DND-41 (cell line): ENCODE results near the gene IFNAR1.

ENCODE experiments used
- ATAC-seq: fragments of 200-7000 bp; cut with Tn5 transposase; 3 replicates; pipeline ENCODE4 v1.9.1; 2021; ENCODE audit warnings: low read depth; ENCODE audit not compliant: insufficient read depth
- DNase-seq: peaks from one replicate; pipeline ENCODE4 v3.0.0-alpha.2; 2020
- H2AFZ ChIP-seq: 2 replicates; pipeline ENCODE4 v1.6.0; 2012; ENCODE audit warnings: low read depth, low read length
- H3K27ac ChIP-seq: 2 replicates; pipeline ENCODE4 v1.5.1; 2012; ENCODE audit warnings: low read length, inconsistent platforms
- H3K27me3 ChIP-seq: fragments of 200-600 bp; sonication (generic); 2 replicates; pipeline ENCODE4 v1.6.0; 2012; ENCODE audit warnings: low read length, mild to moderate bottlenecking, inconsistent platforms; ENCODE audit not compliant: insufficient read depth, poor library complexity
- H3K36me3 ChIP-seq: 2 replicates; pipeline ENCODE4 v1.5.1; 2012; ENCODE audit warnings: low read length, inconsistent platforms; ENCODE audit not compliant: insufficient read depth
- H3K4me1 ChIP-seq: 2 replicates; pipeline ENCODE4 v1.5.1; 2012; ENCODE audit warnings: mild to moderate bottlenecking, low read length; ENCODE audit not compliant: insufficient read depth
- H3K4me2 ChIP-seq: 2 replicates; pipeline ENCODE4 v1.6.0; 2012; ENCODE audit warnings: mild to moderate bottlenecking, moderate library complexity, low read length, inconsistent platforms; ENCODE audit not compliant: insufficient read depth
- H3K4me3 ChIP-seq, 2 experiments: fragments of 200-600 bp in 1 of 2; shearing (Covaris generic) in 1 of 2; 2 replicates each; pipeline ENCODE4 v1.5.1; 2012 to 2016; ENCODE audit warnings: inconsistent platforms in 2 of 2, low read length in 2 of 2, mild to moderate bottlenecking in 2 of 2, low read depth in 1 of 2, moderate library complexity in 1 of 2
- H3K79me2 ChIP-seq: 2 replicates; pipeline ENCODE4 v1.6.0; 2012; ENCODE audit warnings: low read length, inconsistent platforms; ENCODE audit not compliant: insufficient read depth
- H3K9ac ChIP-seq: 2 replicates; pipeline ENCODE4 v1.6.0; 2012; ENCODE audit warnings: low read depth, mild to moderate bottlenecking, inconsistent platforms, low read length, moderate library complexity
- H3K9me3 ChIP-seq: 2 replicates; pipeline ENCODE4 v1.5.1; 2012; ENCODE audit warnings: low read length, moderate library complexity, mild to moderate bottlenecking, inconsistent platforms; ENCODE audit not compliant: insufficient read depth, severe bottlenecking
- H4K20me1 ChIP-seq: 2 replicates; pipeline ENCODE4 v1.6.0; 2012; ENCODE audit warnings: low read length; ENCODE audit not compliant: insufficient read depth
- CTCF ChIP-seq: IDR thresholded peaks from 2 replicates; pipeline ENCODE4 v1.5.1; 2012; ENCODE audit warnings: borderline replicate concordance, low read length, moderate library complexity, mild to moderate bottlenecking; ENCODE audit not compliant: poor library complexity, severe bottlenecking; ENCODE audit errors: extremely low read depth
- EZH2 ChIP-seq: IDR thresholded peaks from 3 replicates; pipeline ENCODE4 v1.6.1; 2012; ENCODE audit warnings: borderline replicate concordance, low read depth, mild to moderate bottlenecking, moderate library complexity, low read length, inconsistent platforms; ENCODE audit not compliant: severe bottlenecking

Gene IFNAR1

GRCh38 chr21:33299181-33299752 lies 25.5 kb upstream of the IFNAR1 start:
- no peak overlapping the region for H3K4me2 ChIP-seq
- H3K27ac ChIP-seq, result peak overlapping the region; percentile 19

GRCh38 chr21:33300701-33301631 lies 23.8 kb upstream of the IFNAR1 start:
- Histone ChIP-seq H4K20me1 (no peaks in the 10 kb centered on the region), H3K27ac (peak overlapping the region; percentile 87), H3K4me2 (peak overlapping the region; percentile 36), H3K36me3 (peaks cover 6% of the 10 kb centered on the region; the same call in 1 of the 2 replicates), H3K4me3 (0 out of 4 replicates have a peak overlapping the region, but pooled peaks of 1 of the 2 experiments have one; percentile 2), H3K27me3 (no peaks in the 10 kb centered on the region), H3K79me2 (no peaks in the 10 kb centered on the region), H3K9me3 (no peaks in the 10 kb centered on the region), H2AFZ (peak overlapping the region; percentile 63), H3K4me1 (peaks cover 68% of the 10 kb centered on the region), H3K9ac (peak overlapping the region; percentile 41)
- ATAC-seq, result peak; percentile 90
- peak; percentile 71 for DNase-seq
- TF ChIP-seq CTCF (peak; percentile 6), EZH2 (no peak)

More at GRCh38 chr21:33299181-33299752, 25.5 kb upstream of the IFNAR1 start:
- no peaks in the 10 kb centered on the region for H4K20me1 ChIP-seq
- ATAC-seq (peak; percentile 4; the same call in 1 of the 3 replicates), DNase-seq (peak; percentile 22)
- H2AFZ ChIP-seq, result no peak overlapping the region
- peaks cover 8% of the 10 kb centered on the region; the same call in 1 of the 2 replicates for H3K36me3 ChIP-seq
- H3K9ac ChIP-seq, result no peak overlapping the region
- H3K4me1 ChIP-seq, result peaks cover 52% of the 10 kb centered on the region
- no peaks in the 10 kb centered on the region for H3K27me3 ChIP-seq
- no peak overlapping the region for H3K4me3 ChIP-seq
- H3K9me3 ChIP-seq, result no peaks in the 10 kb centered on the region
- no peak for TF ChIP-seq CTCF
- TF ChIP-seq EZH2, result no peak
- H3K79me2 ChIP-seq, result no peaks in the 10 kb centered on the region

GRCh38 chr21:33301632-33302002 lies 23.2 kb upstream of the IFNAR1 start:
- H3K9ac ChIP-seq, result peak overlapping the region; percentile 41
- TF ChIP-seq EZH2 (no peak), CTCF (no peak)
- H3K4me1 ChIP-seq, result peaks cover 74% of the 10 kb centered on the region
- H3K27ac ChIP-seq, result peak overlapping the region; percentile 87
- no peaks in the 10 kb centered on the region for H4K20me1 ChIP-seq
- H2AFZ ChIP-seq, result peak overlapping the region; percentile 63; the same call in 1 of the 2 replicates
- ATAC-seq (no peak; the same call in 2 of the 3 replicates), DNase-seq (no peak)
- H3K4me3 ChIP-seq, result peak overlapping the region in 1 of 2 experiments; percentile 2; a peak in 1 of 4 replicates
- peak overlapping the region; percentile 36 for H3K4me2 ChIP-seq
- H3K79me2 ChIP-seq, result no peaks in the 10 kb centered on the region
- no peaks in the 10 kb centered on the region for H3K27me3 ChIP-seq
- H3K36me3 ChIP-seq, result no peaks in the 10 kb centered on the region
- H3K9me3 ChIP-seq, result no peaks in the 10 kb centered on the region
